Measurements from ENCODE around the gene SYNGR3.
"Not testable (repeated sequence)": the region's sequence is repeated elsewhere in the genome, so short reads cannot be mapped to it uniquely, and the experiment has no call there.

Gene SYNGR3

DNA sequence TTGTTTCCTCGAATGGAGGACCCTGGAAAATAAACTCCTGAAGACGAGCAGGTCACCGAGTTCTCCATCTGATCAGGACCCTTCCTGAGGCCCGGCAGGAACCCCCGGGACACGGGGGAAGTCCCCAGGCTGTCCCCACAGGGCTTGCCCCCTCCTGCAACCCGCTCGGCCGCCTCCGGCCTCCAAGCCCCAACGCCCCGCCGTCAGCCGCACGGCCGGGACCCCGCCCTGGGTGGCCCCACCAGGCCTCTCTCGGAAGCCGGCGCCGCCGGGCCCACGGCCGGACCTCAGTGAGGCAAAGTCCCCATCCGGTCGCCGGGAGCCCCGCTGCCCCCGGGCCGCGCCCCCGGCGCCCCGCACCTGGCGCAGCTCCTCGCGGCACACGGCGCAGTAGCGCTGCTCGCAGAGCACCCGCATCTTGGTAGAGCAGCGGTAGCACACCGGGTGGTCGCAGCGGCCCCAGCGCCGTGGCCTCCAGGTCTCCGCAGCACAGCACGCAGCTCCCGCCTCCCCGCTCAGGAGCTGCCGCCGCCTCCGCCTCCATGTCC lies 19.5 kb downstream of the SYNGR3 start:
- no peak for DNase-seq

DNA sequence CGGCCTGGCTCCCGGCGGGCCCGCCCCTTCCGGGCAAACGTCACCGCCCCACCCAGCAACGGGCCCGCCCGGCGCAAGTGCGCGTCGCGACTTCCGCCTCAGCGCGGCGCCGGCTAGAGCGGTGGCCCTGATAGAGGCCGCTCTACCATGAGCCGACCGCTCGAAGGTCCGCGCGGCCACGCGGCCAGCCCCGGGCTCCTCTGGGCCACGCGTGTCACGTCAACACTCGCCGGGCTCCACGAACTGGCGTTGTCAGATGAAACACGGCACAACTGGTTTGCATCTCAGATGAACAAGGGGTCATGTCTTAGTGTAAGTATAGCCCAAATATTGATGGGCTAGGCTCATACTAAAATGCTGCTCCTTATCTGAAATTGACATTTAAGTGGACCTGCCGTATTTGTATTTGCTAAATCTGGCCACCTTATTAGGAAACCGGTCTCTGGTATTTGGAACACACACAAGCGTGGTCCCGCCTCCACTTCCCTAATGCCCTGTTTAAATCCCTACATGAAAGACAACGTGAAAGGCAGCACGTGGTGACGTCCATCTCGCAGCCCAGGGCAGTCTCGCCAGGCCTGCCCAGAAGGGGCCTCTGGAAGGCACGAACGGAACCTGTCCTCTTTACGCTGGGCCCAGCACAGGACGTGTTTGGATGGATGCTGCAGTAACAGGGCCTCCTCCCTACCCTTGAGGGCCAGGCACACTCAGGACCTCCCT lies 20.2 kb downstream of the SYNGR3 start, which contains the start of gene ZNF598:
TSS of gene ZNF598 (minus strand) at position 31 of the 720 bp plus-strand sequence.
- DNase-seq: peak; percentile 91

DNA sequence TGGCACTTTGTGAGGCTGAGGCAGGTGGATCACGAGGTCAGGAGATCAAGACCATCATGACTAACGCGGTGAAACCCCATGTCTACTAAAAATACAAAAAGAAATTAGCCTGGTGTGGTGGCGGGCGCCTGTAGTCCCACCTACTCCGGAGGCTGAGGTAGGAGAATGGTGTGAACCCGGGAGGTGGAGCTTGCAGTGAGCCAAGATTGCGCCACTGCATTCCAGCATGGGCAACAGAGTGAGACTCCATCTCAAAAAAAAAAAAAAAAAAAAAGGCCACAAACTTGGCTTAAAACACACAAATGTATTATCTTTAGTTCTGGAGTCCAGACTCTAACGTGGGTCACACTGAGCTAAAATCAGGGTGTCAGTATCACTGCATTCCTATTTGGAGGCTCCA lies 22.0 kb downstream of the SYNGR3 start:
- DNase-seq: not testable (repeated sequence)

DNA sequence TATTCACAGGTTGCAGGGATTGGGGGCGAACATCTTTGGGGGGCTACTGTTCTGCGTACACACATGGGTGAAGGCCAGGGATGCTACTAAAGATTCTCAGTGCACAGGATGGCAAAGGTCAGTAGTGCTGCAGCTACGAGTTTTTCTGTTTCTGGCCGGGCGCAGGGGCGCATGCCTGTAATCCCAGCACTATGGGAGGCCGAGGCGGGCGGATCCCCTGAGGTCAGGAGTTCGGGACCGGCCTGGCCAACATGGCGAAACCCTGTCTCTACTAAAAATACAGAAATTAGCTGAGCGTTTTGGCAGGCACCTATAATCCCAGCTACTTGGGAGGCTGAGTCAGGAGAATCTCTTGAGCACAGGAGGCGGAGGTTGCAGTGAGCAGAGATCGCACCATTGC lies 23.8 kb downstream of the SYNGR3 start:
- DNase-seq: no peak

DNA sequence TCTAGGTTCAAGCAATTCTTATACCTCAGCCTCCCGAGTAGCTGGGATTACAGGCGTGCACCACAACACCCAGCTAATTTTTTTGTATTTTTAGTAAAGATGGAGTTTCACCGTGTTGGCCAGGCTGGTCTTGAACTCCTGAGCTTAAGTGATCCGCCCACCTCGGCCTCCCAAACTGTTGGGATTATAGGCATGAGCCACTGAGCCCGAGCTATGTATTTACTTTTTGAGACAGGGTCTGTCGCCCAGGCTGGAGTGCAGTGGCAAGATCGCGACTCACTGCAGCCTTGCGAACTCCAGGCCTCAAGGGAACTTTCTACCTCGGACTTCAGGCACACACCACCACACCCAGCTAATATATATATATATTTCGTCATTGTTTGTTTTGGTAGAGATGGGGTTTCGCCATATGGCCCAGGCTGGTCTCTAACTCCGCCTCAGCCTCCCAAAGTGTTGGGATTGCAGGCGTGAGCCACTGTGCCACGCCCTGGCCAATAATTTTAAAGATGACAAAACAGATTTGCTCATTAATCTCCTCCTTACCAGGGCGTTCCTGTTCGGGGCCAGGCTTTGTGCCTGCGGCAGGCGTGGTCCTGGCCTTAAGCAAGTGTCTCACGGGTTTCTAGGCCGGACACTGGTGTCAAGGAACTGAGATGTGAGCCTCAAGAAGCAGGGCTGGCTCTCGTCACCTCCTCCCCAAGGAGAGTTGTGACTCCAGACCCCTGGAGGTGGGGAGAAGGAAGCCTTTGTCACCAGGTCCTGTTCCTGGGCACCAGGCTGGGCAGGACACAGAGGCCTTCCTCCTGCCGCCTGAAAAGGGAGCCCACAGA lies 25.6 kb downstream of the SYNGR3 start:
- DNase-seq: no peak

DNA sequence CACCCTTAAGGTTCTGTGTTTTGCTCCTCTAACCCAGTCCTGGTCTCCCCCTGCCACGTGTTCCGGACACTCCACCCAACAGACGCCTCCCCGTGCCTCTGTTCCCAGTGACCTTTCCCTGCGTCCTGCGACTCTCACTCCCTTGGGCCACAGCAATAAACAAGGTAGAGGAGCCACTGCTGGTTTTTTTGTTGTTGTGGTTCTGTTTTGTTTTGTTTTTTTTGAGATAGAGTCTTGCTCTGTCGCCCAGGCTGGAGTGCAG lies 26.1 kb downstream of the SYNGR3 start:
- DNase-seq: no peak

DNA sequence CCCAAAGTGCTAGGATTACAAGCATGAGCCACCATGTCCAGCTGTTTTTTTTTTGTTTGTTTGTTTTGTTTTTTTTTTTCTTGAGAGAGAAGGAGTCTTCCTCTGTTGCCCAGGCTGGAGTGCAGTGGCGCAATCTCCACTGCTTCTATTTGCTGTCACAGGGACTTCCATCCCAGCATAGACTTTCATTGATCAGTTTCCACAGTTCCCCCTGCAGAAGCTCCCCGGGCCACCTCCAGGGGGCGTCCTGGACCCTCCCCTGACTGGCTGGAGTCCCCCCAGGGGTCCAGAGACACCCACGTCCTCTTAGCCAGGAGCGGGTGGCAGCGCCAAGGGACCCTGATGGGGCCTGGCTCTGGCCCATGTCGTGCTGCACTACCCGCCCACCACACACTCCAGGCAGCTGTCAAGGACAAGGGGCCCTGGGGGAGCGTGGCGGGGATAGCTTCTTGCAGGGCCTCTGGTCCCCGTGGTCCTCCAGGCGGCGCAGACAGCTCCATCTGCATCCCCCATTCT lies 26.7 kb downstream of the SYNGR3 start:
- DNase-seq: no peak

DNA sequence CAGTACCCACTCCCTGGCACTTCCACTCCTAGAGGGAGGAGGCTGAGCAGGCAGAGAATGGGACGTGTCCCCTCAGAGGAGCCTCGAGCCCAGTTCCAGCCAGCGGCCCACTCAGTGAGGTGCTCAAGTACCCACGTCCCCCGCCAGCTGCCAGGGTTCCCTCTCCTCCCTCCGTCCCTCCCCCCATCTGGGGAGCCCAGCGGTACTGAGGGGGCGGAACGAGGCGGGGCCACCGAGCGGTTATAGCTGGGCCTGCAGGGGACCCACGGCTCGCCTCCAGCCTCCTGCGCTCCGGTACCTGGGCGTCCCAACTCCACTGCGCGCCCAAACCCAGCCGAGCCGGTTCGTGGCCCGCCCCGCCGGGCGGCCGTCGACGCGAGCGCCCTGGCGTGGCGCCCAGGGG lies 29.7 kb downstream of the SYNGR3 start, which contains the start of gene NPW:
TSS of gene NPW (plus strand) at position 268 of the 403 bp plus-strand sequence.
- DNase-seq: no peak

DNA sequence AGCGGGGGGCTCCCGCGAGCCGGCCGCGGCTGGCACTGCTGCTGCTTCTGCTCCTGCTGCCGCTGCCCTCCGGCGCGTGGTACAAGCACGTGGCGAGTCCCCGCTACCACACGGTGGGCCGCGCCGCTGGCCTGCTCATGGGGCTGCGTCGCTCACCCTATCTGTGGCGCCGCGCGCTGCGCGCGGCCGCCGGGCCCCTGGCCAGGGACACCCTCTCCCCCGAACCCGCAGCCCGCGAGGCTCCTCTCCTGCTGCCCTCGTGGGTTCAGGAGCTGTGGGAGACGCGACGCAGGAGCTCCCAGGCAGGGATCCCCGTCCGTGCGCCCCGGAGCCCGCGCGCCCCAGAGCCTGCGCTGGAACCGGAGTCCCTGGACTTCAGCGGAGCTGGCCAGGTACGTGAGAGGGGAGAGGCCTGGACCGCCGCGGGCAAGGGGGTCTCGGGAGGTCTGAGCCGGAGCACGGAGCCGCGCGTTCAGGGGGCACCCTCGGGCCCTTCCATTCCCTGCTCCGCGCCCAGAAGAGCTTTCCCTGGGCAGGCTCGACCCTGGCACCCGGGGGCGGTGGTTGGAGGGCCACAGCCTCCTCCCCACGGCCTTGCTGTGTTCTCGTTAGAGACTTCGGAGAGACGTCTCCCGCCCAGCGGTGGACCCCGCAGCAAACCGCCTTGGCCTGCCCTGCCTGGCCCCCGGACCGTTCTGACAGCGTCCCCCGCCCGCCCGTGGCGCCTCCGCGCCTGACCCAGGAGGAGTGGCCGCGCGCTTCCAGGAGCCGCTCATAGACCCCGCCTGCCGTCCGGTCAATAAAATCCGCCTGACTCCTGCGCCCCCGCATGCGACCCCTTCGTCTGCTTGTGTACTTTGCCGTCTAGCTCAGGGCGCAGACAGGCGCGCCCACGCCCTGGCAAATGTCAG lies 30.4 kb downstream of the SYNGR3 start:
- no peak for DNase-seq

DNA sequence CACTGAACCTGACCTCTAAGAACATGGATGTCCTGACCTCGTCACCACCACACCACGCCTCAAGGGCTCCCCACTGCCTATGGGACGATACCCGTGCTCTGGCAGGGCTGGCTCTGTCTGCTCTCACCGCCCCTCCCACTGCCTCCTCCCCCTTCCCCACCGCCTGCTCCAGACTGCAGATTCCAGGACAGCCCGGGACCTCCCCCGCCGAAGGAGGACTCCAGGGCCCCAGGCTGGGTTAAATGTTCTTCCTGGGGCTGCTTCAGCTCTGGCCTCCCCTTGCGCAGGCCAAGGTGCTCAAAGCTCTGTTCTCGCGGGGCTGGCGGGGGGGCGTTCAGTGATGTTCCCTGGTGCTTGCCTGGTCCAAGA lies 32.9 kb downstream of the SYNGR3 start:
- DNase-seq: no peak

DNA sequence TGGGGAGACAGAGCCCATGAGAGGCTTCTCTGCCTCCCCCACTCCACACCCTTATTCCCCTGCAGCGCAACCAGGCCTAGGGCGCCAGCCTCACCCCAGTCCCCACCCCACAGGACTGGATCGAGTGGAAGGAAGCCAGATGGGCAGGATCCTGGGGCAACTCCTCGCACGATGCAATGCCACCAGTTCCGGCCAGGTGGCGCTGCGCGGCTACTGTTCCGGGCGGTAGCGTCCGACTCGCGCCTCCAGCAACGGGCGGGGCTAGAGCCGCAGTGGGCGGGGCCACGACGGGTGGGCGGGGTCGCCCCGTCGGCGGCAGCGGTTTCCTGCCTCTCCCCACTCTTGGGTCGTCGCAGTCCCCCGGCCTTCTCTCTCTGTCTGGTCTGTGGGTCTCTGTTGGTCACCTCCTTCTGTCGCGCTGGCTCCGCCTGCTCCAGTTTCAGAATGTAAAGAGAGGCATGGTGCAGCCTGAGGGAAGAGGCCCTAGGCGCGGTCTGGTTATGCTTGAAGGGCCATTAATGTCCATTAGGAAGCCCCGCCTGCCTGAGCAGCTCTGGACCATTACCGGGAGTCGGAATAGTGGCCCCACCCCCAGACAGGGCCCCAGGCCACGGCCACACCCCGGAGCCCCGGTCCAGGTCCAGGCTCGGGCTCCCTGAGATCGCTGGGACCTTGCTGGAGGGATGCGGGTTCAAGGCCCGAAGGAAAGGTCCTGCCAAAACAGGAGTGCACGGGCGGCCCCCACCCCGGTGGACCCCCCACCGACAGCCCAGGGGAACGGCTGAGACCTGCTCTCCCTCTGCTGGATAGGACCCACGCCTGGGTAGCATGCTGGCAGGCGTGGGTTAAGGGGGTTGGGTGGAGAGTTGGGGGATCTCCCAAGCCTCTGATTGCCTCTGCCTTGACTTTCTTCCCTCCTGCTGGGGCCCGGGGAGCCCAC lies 33.6 kb downstream of the SYNGR3 start:
- DNase-seq: peak; percentile 96

DNA sequence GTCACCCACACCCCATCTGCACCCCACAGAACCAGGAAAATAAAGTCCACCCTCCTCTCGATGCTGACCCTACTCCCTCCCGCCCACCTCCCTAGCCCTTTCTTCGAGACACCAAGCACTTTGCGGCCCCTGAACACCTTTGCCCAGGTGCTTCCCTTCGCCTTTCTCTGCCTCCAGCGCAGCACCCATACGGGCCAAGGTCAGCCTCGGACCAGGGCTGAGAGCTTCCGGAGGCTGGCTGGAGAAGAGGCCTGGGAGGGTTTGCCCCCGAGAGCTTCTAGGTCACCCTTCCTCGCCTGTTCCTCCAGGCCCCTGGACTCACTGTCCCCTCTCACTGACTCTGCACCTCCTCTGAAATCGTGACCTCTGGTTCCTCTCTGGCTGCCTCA lies 34.3 kb downstream of the SYNGR3 start:
- no peak for DNase-seq

DNA sequence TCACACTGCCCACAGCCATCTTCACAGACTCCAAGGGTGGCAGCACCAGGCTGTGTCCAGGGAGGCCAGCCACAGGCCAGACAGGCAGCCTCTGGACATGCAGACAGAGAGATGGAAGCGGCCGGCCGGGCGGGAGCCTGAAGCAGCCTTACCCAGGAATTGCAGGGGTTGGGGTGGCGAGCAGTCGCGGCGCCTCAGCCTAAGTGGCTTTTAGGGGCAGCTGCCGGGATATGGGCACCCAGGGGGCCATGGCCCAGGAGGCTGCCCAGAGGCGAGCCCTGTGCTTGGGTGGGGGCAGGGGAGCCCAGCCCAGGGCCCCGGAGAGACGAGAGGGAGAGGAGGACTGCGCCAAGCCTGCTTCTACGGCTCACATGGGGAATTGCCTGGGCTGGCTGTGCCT lies 35.5 kb downstream of the SYNGR3 start:
- DNase-seq: no peak

DNA sequence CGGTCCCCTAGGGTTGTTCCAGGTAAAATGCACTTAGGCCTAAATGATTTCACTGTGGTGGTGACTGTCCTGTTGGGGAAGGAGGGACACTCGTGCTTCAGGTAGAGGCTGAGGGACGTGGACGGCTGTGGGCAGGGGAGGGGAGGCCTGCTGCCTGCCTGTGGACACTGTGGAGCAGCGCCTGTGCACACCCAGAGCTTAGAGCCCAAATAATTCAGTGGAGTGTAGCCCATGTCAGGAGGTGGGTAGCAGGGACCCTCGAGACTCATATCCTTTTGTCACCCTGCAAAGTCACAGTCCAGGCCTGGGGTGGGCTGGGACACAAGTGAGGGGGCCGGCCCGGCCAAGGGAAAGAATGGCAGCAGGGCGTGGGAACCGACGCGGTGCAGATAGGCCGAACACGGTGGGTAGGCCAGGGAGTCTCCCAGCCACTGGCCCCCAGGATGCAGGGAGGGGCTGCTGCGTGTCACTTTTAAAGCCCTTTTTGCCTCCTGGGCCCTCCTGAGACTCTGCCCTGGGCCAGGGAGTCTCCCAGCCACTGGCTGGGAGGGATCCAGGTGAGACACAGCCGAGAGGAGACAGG lies 36.2 kb downstream of the SYNGR3 start:
- DNase-seq: peak; percentile 25

DNA sequence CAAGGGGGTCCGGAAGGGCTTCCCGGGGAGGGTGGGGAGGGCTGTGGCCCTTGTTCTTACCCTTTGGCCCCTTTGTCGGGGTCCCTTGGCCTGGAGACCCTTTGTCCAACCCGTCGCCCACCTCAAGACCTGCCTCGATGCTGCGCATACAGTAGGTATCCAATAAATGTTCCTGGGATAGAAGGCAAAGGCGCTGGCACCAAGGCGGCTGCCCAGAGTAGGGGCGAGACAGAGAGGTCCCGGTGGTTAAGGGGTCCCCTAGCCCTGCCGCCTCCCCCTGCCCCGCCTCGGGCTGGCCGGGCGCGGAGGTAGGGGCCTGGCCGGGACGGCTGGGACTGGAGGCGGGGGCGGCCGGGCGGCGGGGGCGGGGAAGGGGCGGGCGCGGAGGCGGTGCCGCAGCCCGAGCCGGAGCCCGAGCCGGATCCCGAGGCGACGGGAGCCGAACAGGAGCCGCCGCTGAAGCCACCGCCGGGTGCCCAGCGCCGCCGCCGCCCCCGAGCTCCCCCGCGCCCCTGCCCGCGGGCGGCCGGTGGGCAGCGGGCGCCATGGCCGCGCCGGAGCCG lies 36.8 kb downstream of the SYNGR3 start, which contains the start of gene NHERF2:
TSS of gene NHERF2 (plus strand) at position 442 of the 563 bp plus-strand sequence. CDS start at position 546, 104 bp downstream.
- DNase-seq: peak; percentile 59

DNA sequence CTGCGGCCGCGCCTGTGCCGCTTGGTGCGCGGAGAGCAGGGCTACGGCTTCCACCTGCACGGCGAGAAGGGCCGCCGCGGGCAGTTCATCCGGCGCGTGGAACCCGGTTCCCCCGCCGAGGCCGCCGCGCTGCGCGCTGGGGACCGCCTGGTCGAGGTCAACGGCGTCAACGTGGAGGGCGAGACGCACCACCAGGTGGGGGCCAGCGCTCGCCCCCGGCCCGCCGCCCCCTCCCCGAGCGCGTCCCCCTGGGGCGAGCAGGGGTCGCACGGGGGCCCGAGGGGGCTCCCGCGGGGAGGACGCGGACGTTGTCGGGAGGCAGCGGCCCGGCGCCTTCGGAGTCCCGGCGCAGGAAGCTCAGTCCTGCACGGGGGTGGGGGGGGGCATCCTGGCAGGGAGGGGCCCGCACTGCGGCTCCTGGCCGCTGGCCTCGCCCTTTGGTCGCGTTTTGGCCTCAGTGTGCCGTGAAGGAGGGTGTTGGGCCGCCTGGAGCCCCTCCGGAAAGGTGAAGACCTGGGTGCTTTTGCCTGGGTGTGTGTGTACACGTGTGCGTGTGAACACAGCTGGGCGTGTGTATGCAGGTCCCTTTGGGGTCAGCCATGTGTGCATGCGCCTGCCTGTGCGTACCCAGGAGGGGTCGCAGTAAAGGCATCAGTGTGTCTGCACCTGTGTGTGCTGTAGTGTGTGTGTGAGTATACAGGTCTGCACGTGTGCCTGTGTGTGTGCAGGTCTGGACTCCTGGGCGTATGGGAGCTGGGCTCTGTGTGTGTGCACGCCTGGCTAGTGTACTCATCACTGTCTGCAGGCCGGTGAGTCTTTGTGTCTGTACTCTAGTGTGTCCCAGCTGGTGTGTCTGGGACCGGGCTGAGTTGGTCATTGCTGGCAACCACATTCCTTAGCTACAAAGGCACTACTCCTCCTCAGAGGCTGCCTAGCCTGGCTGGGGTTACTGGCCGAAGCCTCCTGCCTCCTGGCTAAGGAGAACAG lies 37.5 kb downstream of the SYNGR3 start:
- DNase-seq: no peak

DNA sequence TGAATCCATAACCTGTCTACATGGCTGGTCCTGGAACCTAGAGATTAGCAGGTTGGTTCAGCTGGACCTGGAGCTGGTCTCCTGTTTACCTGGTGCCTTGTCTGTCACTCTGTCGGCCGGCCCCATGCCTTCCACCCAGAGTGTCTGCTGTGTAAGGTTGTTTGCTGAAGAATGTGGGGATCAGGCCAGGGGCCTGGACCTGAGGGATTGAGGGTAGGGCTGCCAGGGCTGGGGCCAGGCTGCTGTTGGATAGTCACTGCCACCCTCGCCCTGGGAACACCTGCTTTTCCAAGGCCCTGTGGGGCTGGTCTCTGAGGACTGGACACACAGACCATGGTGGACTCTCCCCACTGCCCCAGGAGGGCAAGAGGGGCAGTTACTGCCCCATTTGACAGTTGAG lies 38.4 kb downstream of the SYNGR3 start:
- no peak for DNase-seq

DNA sequence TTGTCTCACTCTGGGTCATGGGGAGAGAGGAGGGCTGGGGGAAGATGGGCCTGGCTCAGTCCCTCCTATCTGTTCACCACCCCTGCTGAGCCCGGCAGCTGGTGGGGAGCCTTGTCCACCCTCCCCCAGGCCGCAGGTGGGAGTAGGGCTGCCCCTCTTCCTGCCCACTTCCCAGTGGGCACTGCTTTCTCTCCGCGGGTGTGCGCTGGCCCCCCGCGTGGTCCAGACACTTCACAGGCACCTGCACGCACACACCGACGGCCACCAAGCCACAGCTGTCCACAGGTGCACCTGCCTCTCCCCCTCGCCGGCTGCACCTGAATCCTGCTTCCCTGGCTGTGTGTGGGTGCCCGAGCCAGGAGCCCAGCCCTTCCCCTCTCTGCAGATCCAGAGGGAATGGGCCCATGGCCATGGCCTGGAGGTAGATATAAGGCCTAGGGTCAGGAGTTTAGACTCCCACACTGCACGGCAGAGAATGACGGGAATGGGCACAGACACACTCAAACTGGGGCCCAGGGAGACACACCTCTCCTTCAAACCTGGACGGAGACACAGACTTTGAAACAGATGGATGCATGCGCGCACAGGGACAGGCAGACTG lies 39.0 kb downstream of the SYNGR3 start:
- no peak for DNase-seq

DNA sequence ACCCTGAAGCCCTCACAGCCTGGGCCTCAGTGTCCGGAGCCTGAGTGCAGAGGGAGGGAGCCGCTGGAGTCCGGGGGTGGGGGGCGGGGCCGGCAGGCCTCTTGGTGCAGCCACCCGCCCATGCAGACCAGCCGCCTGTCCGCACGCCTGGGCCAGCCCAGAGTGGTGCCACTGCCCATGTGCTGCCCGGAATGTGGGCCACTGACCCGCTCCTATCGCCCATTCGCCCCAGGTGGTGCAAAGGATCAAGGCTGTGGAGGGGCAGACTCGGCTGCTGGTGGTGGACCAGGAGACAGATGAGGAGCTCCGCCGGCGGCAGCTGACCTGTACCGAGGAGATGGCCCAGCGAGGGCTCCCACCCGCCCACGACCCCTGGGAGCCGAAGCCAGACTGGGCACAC lies 39.6 kb downstream of the SYNGR3 start:
- no peak for DNase-seq
